ENCODE data around the gene CLDN15. TPM values are rescaled to one million over a fixed set of nuclear protein-coding genes. Genes with fewer than 3 reads are reported as not detected.
A peak's percentile ranks its signal among the peaks of the same experiment; 100 is the strongest.

The CLDN15 gene
- polyA plus RNA-seq, 1 experiment: 3.7 TPM

DNA sequence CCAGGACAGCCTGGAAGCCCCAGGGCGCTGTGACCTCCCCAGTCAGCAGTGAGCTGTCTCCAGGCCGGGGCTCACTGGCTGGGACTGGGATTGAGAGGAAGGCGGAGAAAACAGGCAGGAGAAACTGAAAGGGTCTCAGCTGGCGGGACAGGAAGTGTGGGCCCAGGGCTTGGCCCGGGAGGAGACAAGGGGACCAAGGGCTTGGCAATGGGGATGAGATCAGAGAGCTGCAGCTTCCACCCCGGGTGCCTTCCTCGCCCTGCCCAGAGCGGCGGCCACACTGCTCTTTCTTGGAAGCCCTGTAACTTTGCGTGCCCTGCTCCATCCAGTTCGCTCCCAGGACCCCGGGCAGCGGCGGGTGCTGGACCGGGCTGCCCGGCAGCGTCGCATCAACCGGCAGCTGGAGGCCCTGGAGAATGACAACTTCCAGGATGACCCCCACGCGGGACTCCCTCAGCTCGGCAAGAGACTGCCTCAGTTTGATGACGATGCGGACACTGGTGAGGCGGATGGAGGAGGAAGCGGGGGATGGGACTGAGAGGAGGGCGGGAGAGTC lies 15.2 kb downstream of the CLDN15 start:
- no peak for DNase-seq (ENCODE audit: low read depth)
- ChIA-PET POLR2A (no interaction called here), CTCF (interaction anchor here (0.8 to 1.3 kb wide), 2 partner anchors 22 to 30 kb away, joined by 3 read pairs; no protein-coding TSS in a partner anchor)
- no peak overlapping the region for H3K4me3 ChIP-seq (ENCODE audit: low read depth, low read length)
- TF ChIP-seq, protein P1, sequence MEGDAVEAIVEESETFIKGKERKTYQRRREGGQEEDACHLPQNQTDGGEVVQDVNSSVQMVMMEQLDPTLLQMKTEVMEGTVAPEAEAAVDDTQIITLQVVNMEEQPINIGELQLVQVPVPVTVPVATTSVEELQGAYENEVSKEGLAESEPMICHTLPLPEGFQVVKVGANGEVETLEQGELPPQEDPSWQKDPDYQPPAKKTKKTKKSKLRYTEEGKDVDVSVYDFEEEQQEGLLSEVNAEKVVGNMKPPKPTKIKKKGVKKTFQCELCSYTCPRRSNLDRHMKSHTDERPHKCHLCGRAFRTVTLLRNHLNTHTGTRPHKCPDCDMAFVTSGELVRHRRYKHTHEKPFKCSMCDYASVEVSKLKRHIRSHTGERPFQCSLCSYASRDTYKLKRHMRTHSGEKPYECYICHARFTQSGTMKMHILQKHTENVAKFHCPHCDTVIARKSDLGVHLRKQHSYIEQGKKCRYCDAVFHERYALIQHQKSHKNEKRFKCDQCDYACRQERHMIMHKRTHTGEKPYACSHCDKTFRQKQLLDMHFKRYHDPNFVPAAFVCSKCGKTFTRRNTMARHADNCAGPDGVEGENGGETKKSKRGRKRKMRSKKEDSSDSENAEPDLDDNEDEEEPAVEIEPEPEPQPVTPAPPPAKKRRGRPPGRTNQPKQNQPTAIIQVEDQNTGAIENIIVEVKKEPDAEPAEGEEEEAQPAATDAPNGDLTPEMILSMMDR (IDR thresholded peaks at IDR 0.05; ENCODE audit: insufficient read depth, low read depth, low read length): no peak
- H3K36me3 ChIP-seq (ENCODE audit: control insufficient read depth, insufficient read depth, low read length): peaks cover 21% of the 10 kb centered on the region
- no peaks in the 10 kb centered on the region for H3K27me3 ChIP-seq (ENCODE audit: control insufficient read depth, insufficient read depth, low read length)

DNA sequence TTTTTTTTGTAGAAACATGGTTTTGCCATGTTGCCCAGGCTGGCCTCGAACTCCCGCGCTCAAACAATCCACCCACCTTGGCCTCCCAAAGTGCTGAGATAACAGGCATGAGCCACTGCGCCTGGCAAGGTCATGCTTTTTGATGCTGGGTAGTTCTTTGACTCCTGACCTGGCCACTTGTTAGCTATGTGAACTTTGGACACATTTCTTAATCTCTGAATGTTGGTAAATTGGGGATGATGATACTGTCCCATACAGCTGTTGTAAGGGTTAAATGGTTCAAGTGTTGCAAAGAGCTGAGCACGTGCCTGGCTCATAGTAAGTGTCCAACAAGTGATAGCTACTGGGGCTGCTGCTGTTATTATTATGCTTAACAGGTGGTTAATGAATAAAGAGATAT lies 17.3 kb downstream of the CLDN15 start:
- Histone ChIP-seq H3K36me3 (ENCODE audit: control insufficient read depth, insufficient read depth, low read length) (peaks cover 17% of the 10 kb centered on the region), H3K27me3 (ENCODE audit: control insufficient read depth, insufficient read depth, low read length) (no peaks in the 10 kb centered on the region), H3K4me3 (ENCODE audit: low read depth, low read length) (no peak overlapping the region)
- DNase-seq (ENCODE audit: low read depth): no peak
- POLR2A ChIA-PET: no interaction called here
- TF ChIP-seq, protein P1 (IDR thresholded peaks at IDR 0.05; ENCODE audit: insufficient read depth, low read depth, low read length): no peak
- CTCF ChIA-PET: interaction anchor here (1.2 kb wide), 1 partner anchor 18 kb away, joined by 3 read pairs; no protein-coding TSS in a partner anchor

DNA sequence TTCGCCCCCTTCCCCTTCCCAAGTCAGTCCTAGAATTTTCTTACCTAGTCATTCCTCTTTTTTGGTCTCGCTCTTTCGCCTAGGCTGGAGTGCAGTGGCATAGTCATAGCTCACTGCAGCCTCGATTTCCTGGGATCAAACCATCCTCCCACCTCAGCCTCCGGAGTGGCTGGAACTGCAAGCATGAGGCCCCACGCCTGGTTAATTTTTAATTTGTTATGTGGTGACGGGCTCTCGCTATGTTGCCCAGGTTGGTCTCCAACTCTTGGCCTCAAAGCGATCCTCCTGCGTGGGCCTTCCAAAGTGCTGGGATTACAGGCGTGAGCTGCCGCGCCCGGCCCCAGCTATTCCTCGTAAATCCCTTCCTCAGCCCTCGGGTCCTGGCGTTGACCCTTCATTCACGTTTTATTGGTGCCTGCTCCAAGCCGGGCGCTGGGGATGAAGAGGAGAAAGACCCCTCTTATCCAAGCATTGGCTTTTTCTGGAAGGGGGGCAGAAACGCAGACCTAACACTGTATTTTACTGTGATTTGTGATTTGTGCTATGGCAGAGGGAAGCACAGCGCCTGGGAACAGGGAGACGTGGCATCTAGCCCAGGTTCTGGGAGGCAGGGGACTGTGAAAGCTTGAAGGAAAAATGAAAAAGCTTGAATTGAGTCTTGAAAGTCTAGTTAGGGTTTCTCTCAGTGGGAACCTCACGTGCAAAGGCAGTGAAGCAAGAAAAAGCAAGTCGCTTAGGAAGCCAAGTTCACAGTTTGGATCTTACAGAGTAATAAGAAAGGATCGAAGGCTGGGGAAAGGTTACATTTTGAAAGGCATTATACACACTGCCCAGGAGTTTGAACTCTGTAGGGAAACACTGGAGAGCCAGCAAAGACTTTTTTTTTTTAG lies 19.1 kb downstream of the CLDN15 start:
- DNase-seq (ENCODE audit: low read depth): no peak
- POLR2A ChIA-PET: interaction anchor here (0.6 to 1.1 kb wide), 2 partner anchors 19 to 53 kb away, joined by 3 read pairs; partner anchors contain the start of genes CLDN15 and VGF
- Histone ChIP-seq H3K27me3 (ENCODE audit: control insufficient read depth, insufficient read depth, low read length) (no peaks in the 10 kb centered on the region), H3K4me3 (ENCODE audit: low read depth, low read length) (peak overlapping the region; percentile 63), H3K36me3 (ENCODE audit: control insufficient read depth, insufficient read depth, low read length) (peaks cover 9% of the 10 kb centered on the region)
- CTCF ChIA-PET: interaction anchor here (0.6 to 2.7 kb wide), 13 partner anchors 10 to 240 kb away, joined by 3 to 22 read pairs (median 5); no protein-coding TSS in a partner anchor
- TF ChIP-seq, protein P1 (IDR thresholded peaks at IDR 0.05; ENCODE audit: insufficient read depth, low read depth, low read length): no peak

DNA sequence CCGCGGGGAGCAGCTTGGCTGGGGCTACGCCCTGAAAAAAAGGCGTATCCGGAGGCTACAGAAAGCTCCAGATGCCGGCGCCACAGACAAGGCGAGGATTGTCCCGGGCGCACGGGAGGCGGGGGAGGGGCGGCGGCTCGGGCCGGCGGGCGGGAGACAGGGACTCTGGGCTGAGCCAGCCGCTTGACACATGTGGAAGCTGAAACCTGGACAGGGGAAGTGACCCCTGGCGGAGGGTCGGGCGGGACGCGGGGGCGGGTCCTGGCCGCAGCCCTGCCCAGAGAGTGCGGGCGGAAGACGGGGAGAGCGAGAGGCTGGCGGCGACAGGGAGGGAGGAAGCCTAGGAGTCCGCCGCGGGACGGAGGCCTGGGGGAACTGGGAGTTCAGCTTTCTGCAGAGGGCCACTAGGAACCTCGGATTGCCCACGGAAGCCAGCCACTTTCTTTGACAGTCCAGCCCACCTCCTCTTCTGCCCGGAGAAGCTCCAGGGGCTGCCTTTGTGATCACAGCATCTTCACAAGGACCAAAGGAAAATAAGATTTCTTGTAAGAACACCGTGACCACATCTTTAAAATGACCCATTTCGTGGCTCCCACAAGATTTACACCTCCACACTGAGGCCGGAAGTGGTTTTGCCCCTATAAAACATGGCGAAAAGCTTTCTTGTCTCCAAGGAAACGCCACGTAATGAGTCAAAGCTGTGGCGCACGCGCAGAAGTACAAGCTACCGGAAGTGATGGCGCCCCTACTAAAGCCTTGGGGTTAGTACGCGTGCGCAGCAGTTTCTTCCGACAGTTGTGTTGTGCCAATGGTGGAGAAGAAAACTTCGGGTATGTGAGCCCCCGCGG lies 20.0 kb downstream of the CLDN15 start, which contains the start of the genes PLOD3 and ZNHIT1:
Gene PLOD3 (minus strand): TSS at position 194 of the 848 bp plus-strand sequence. CDS start 307 bp downstream, outside the sequence.
Gene ZNHIT1 (plus strand): TSS at position 778 of the 848 bp plus-strand sequence. CDS start 31 bp downstream, at position 809.
- TF ChIP-seq, protein P1 (IDR thresholded peaks at IDR 0.05; ENCODE audit: insufficient read depth, low read depth, low read length): no peak; the same call in 1 of the 2 replicates
- DNase-seq (ENCODE audit: low read depth): peak; percentile 88
- Histone ChIP-seq H3K27me3 (ENCODE audit: control insufficient read depth, insufficient read depth, low read length) (no peaks in the 10 kb centered on the region), H3K36me3 (ENCODE audit: control insufficient read depth, insufficient read depth, low read length) (peaks cover 5% of the 10 kb centered on the region), H3K4me3 (ENCODE audit: low read depth, low read length) (peak within 1 kb of the TSS; percentile 63)
- CTCF ChIA-PET: interaction anchor here (1.2 to 2.7 kb wide), 10 partner anchors 9 to 79 kb away, joined by 3 to 22 read pairs (median 6); no protein-coding TSS in a partner anchor
- POLR2A ChIA-PET: interaction anchor here (0.6 to 1.1 kb wide), 4 partner anchors 20 to 336 kb away, joined by 3 to 6 read pairs (median 3); partner anchors contain the start of genes CLDN15, SERPINE1 and VGF
